GM06990 (cell line): Measurements from ENCODE around the gene DLG2.
"Not testable (repeated sequence)": the region's sequence is repeated elsewhere in the genome, so short reads cannot be mapped to it uniquely, and the experiment has no call there.

Source experiments
- DNase-seq: peaks from one replicate; pipeline ENCODE4 v3.0.0-alpha.2; 2011; ENCODE audit not compliant: insufficient read length; ENCODE audit errors: extremely low read depth
- H3K27me3 ChIP-seq: replicated peaks from 2 replicates; pipeline ENCODE4 v1.6.0; 2011; ENCODE audit warnings: low read length; ENCODE audit not compliant: control insufficient read depth, insufficient read depth
- H3K36me3 ChIP-seq: 2 replicates; pipeline ENCODE4 v1.5.1; 2011; ENCODE audit warnings: low read length; ENCODE audit not compliant: control insufficient read depth, insufficient read depth
- H3K4me3 ChIP-seq: replicated peaks from 2 replicates; pipeline ENCODE4 v1.5.1; 2011; ENCODE audit warnings: low read depth, mild to moderate bottlenecking, control low read depth, low read length
- CTCF ChIP-seq: IDR thresholded peaks from 2 replicates; pipeline ENCODE4 v1.5.1; 2011; ENCODE audit warnings: low read length, control low read depth, mild to moderate bottlenecking, inconsistent platforms; ENCODE audit not compliant: insufficient read depth, poor library complexity, severe bottlenecking

DLG2 gene

DNA sequence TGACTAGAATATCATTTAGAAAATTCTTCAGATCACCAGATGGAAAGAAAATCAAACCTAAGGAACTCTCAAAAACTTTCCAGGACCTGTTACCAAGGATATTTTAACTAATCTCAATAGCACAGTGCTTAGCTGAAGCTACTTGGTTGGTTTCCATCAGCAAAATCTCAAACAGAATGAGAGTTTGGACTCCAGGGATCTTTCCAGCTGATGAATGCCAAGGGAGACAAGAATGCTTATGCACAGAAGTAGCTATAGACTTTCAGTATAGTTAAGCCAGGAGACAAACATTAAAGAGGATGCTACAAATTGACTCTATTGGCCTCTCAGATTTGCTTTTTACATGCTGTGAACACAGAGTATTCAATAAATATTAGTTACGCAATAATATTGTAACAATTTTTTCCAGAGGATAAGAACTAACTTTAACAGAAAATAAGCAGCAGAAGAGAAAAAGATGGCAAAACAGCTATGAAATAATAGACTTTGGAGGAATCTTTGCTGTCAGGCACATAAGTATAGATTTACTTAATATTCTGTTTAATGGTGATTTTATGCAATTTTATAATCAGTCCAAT is 331.4 kb downstream of the DLG2 start:
- Histone ChIP-seq H3K4me3 (no peak overlapping the region), H3K27me3 (no peaks in the 10 kb centered on the region), H3K36me3 (no peaks in the 10 kb centered on the region)
- no peak for DNase-seq
- TF ChIP-seq CTCF: no peak

DNA sequence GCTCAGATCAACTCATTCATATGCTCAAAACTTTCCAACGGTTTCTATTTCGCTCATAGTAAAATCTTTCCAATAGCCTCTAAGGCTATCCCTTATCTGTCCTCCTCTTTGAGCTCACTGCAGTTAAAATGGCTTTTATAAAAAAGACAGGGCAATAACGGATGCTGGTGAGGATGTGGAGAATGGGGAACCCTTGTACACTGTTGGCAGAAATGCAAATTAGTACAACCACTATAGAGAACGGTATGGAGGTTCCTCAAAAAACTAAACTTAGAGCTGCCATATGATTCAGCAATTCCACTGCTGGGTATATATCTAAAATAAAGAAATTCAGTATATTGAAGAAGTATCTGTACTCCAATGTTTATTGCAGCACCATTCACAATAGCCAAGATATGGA is 345.6 kb downstream of the DLG2 start:
- no peak for TF ChIP-seq CTCF

DNA sequence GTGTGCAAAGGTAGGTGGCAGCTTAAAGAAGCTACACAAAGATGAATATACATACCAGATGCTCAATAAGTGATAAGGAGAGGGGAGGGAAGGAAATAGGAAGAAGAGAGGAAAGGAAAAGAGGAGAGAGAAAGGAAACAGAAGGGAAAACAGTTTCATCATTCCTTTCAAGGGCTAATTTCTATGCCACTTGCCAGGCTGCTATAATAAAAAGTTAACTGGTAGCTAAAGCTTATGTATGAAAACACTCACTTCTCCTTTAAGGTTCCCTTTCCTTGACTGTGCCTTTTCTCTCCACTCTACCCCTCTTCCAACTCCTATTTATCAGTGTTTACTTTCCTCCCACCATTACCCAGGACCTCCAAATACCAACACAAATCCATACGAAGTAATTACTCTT is 347.9 kb downstream of the DLG2 start:
- Histone ChIP-seq H3K4me3 (no peak overlapping the region), H3K27me3 (no peaks in the 10 kb centered on the region), H3K36me3 (no peaks in the 10 kb centered on the region)
- DNase-seq: no peak
- no peak for TF ChIP-seq CTCF

More for the DNA sequence above, 345.6 kb downstream of the DLG2 start:
- DNase-seq: no peak
- Histone ChIP-seq H3K27me3 (no peaks in the 10 kb centered on the region), H3K36me3 (no peaks in the 10 kb centered on the region), H3K4me3 (no peak overlapping the region)

GRCh38 chr11:85277693-85278092 is 349.5 kb downstream of the DLG2 start:
- TF ChIP-seq CTCF: no peak
- no peak for DNase-seq
- Histone ChIP-seq H3K4me3 (no peak overlapping the region), H3K27me3 (no peaks in the 10 kb centered on the region), H3K36me3 (no peaks in the 10 kb centered on the region)

- no peaks in the 10 kb centered on the region for H3K27me3 ChIP-seq
- no peak for DNase-seq
- no peak for TF ChIP-seq CTCF
- H3K4me3 ChIP-seq: no peak overlapping the region
- H3K36me3 ChIP-seq: no peaks in the 10 kb centered on the region
Measured at GRCh38 chr11:85276332-85276731, 350.8 kb downstream of the DLG2 start.

GRCh38 chr11:85270315-85270714 is 356.8 kb downstream of the DLG2 start:
- H3K27me3 ChIP-seq, H3K4me3 ChIP-seq, H3K36me3 ChIP-seq, DNase-seq: not testable (repeated sequence)
